Lower lobe of right lung (tissue), 2 donors: ENCODE measurements around the gene CSKMT. TPM values are rescaled to one million over a fixed set of nuclear protein-coding genes. Genes with fewer than 3 reads are reported as not detected.
A peak's percentile ranks its signal among the peaks of the same experiment; 100 is the strongest.
"Not testable (repeated sequence)": the region's sequence is repeated elsewhere in the genome, so short reads cannot be mapped to it uniquely, and the experiment has no call there.

Source experiments
- ATAC-seq, 2 donors: fragments of 200-7000 bp; cut with Tn5 transposase; one replicate each; pipeline ENCODE4 v1.9.1; 2020 to 2022; ENCODE audit warnings: mild to moderate bottlenecking in 2 of 2, moderate library complexity in 2 of 2
- DNase-seq: peaks from one replicate; pipeline ENCODE4 v3.0.0-alpha.2; 2020
- H3K27ac ChIP-seq: fragments of 200-600 bp; one replicate; pipeline ENCODE4 v1.8.0; 2022
- H3K27me3 ChIP-seq: fragments of 200-600 bp; one replicate; pipeline ENCODE4 v1.8.0; 2022; ENCODE audit warnings: low read depth
- H3K36me3 ChIP-seq: fragments of 200-600 bp; one replicate; pipeline ENCODE4 v1.8.0; 2022; ENCODE audit warnings: mild to moderate bottlenecking
- H3K4me1 ChIP-seq: fragments of 200-600 bp; one replicate; pipeline ENCODE4 v1.8.0; 2022
- H3K4me3 ChIP-seq: fragments of 200-600 bp; one replicate; pipeline ENCODE4 v1.8.0; 2022; ENCODE audit warnings: mild to moderate bottlenecking
- H3K9me3 ChIP-seq: fragments of 200-600 bp; one replicate; pipeline ENCODE4 v1.8.0; 2022
- intact Hi-C: fragments of 100-400 bp; cut with DNase I; formaldehyde crosslinking; loops from one replicate; pipeline ENCODE4 v1.11.0; 2022
- total RNA-seq: library from RNA; stranded (reverse); fragmentation: NEBNext Ultra II Directional; extraction: Animal tissue kit (Norgen Biotek cat#: 25700); gene quantifications from one replicate; pipeline ENCODE4 v1.2.1, GENCODE V29; 2021
- TF ChIP-seq, protein P1 (sequence below): fragments of 200-600 bp; IDR thresholded peaks from one replicate; pipeline ENCODE4 v1.8.0; 2022; ENCODE audit warnings: antibody characterized with exemption, mild to moderate bottlenecking
- donor health status: DM: no; HTN: yes; CAD: no; lungs with severe emphysema.

Gene CSKMT
- total RNA-seq, 1 donor from 2014 or later, result 12.1 TPM

DNA sequence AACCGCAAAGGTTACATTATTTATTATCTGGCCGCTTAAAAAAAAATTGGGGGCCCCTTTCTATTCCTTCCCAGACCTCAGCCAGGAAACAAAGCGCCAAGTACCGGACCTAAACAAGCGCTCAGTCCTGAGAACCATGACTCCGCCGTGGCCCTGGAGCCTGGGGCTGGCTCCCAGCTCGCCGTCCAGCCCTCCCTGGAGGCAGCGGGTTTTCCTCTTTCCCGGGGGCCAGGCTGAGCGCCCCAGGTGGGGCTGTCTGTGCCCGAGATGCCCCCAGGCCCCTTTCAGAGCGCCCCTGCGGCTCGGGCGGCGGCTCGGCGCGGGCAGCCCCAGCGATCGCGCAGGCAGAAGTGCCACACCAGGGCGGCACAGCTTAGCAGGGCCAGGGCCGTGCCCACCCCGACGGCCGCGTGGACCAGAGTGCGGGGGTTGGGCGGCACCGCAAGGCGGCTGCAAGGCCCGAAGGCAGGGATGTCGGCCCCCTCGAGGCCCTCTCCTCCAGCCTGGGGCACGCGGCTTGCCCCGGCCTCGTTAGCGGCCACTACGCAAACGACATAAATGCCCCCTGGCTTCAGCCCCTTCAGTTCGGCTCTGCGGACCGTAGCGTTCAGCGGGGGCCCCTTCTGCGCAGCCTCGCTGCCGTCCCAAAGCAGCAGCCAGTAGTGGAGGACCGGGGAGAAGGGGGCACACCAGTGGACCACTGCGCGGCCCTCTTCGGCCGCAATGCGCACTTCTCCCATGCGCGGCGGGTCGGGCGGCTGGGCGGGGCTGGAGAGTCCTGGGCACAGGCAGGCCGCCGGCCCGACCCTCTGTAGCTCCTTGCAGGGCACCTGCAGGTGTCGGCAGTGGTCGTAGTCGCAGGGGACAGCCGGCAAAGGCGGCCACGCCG, 22.6 kb downstream of the CSKMT start:
- Histone ChIP-seq H3K27ac (peak overlapping the region; percentile 24), H3K4me3 (peak overlapping the region; percentile 41), H3K4me1 (peaks cover 12% of the 10 kb centered on the region), H3K36me3 (peaks cover 30% of the 10 kb centered on the region), H3K27me3 (peaks cover 8% of the 10 kb centered on the region), H3K9me3 (no peaks in the 10 kb centered on the region)
- TF ChIP-seq, protein P1, sequence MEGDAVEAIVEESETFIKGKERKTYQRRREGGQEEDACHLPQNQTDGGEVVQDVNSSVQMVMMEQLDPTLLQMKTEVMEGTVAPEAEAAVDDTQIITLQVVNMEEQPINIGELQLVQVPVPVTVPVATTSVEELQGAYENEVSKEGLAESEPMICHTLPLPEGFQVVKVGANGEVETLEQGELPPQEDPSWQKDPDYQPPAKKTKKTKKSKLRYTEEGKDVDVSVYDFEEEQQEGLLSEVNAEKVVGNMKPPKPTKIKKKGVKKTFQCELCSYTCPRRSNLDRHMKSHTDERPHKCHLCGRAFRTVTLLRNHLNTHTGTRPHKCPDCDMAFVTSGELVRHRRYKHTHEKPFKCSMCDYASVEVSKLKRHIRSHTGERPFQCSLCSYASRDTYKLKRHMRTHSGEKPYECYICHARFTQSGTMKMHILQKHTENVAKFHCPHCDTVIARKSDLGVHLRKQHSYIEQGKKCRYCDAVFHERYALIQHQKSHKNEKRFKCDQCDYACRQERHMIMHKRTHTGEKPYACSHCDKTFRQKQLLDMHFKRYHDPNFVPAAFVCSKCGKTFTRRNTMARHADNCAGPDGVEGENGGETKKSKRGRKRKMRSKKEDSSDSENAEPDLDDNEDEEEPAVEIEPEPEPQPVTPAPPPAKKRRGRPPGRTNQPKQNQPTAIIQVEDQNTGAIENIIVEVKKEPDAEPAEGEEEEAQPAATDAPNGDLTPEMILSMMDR, result no peak
- intact Hi-C loops, result no loop called here
- ATAC-seq, result peak; percentile 50 to 67
- DNase-seq, result no peak

DNA sequence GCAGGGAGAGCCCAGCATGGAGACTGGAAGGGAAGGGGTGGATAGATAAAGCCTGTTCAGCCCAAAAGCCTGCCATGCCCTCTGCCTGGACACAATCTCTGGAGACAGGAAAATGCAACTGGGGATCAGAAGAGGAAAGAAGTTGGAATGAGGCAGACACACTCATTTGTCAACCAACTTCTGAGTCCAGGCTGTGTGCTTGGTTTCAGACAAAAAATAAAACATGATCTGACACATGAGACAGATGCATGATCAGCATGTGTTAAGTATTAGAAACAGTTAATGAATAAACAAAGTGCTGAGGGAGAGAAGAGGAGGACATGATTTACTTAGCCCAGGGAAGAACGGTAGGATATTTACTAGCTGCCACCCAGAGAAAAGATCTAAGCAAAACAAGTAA, 23.4 kb downstream of the CSKMT start:
- H3K27ac ChIP-seq, result no peak overlapping the region
- peaks cover 8% of the 10 kb centered on the region for H3K27me3 ChIP-seq
- DNase-seq, result no peak
- TF ChIP-seq, protein P1, result no peak
- peaks cover 12% of the 10 kb centered on the region for H3K4me1 ChIP-seq
- intact Hi-C loops, result no loop called here
- peaks cover 38% of the 10 kb centered on the region for H3K36me3 ChIP-seq
- no peaks in the 10 kb centered on the region for H3K9me3 ChIP-seq
- ATAC-seq, result no peak
- peak overlapping the region; percentile 41 for H3K4me3 ChIP-seq

DNA sequence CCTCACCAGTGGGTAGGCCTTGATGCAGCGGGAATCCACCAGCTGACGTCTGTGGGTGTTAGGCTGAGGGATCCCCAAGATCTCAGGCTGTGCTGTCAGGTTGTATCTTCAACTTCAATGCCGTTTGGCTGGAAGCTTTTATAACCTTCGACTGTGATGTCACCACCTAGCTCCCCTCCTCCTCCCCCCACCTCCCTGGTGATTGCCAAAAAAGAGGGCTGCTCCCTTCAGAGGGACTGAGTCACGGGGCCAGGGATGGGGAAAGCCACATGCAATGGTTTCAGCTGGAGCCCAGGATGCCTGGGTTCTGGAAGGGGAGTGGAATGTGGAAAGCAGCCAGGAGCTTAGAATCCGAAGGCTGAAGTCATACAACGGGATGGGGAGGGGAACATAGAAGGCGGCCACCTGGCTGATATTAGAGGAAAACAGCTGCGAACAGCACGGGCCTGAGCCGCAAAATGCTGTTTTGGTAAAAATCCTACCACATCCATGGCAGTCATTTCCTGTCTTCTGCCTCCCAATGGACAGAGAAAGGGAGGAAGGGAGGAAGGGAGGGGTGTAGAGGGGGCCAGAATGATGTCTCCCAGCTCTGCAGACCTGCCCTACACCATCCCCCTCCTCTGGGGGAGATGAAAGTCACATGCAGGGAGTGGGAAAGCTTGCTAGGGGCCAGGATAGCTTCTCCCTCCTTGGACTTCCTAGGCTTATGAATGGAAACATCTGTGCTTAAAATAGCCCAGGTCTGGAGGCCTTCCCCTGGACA, 24.5 kb downstream of the CSKMT start, which contains the start of gene LRRN4CL:
LRRN4CL (minus strand) TSS at position 110 of the 763 bp plus-strand sequence. CDS start 1,022 bp downstream, outside the sequence.
- Histone ChIP-seq H3K9me3 (no peaks in the 10 kb centered on the region), H3K4me3 (peak within 1 kb of the TSS; percentile 41), H3K27me3 (peaks cover 8% of the 10 kb centered on the region), H3K27ac (peak within 1 kb of the TSS; percentile 36), H3K4me1 (peaks cover 12% of the 10 kb centered on the region), H3K36me3 (peaks cover 40% of the 10 kb centered on the region)
- intact Hi-C loops, result no loop called here
- DNase-seq (no peak), ATAC-seq (peak; percentile 46 to 48)
- TF ChIP-seq, protein P1, result no peak

DNA sequence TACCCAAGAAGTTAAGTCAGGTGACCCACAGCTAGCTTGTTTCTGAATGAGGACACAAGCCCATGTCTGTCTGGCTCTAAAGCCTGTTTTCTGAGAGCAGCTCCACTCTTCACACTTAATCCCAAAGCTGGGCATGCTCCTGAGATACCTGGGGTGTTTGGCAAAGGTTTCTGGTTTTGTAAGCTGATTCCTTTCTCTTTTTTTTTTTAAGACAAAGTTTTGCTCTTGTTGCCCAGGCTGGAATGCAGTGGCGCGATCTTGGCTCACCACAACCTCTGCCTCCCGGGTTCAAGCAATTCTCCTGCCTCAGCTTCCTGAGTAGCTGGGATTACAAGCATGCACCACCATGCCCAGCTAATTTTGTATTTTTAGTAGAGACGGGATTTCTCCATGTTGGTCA, 28.5 kb downstream of the CSKMT start:
- H3K9me3 ChIP-seq, ATAC-seq, H3K27me3 ChIP-seq, H3K4me3 ChIP-seq, intact Hi-C loops, H3K27ac ChIP-seq, DNase-seq, H3K4me1 ChIP-seq: not testable (repeated sequence)
- peaks cover 40% of the 10 kb centered on the region for H3K36me3 ChIP-seq

DNA sequence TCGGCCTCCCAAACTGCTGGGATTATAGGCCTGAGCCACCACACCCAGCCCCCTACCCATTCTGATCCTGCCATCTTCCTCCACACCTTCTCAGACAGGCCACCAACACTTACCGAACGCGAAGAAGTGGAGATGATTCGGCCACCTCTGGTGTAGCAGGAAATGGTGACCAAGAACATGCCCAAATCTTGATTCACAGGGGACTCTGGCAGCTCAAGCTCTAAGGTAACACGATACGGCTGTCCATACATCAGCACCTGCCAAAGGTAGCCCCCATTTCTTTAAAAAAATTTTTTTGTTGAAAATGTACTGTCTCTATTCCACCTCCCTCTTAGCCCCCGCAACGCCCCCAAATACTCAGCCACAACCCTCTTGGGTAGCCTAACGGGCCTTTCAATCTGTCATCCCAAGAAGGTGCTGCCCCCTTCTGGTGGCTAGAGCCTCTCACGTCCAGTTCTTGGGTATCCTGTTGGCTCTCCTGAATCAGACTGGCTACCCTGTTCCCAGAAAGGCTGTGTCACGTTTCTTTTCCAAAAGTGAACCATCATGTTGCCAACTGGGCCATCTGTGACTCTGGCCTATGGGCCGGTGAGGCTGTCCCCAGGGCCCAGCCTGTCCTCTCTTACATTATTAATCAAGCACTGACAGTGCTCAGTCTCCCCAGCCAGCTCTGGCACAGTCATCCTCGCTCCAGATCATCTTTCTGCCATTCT, 29.5 kb downstream of the CSKMT start:
- DNase-seq, result peak; percentile 76
- H3K4me3 ChIP-seq, result no peak overlapping the region
- peaks cover 4% of the 10 kb centered on the region for H3K4me1 ChIP-seq
- no peak overlapping the region for H3K27ac ChIP-seq
- H3K36me3 ChIP-seq, result peaks cover 40% of the 10 kb centered on the region
- no peaks in the 10 kb centered on the region for H3K9me3 ChIP-seq
- TF ChIP-seq, protein P1, result peak; percentile 84
- H3K27me3 ChIP-seq, result no peaks in the 10 kb centered on the region
- peak; percentile 88 for ATAC-seq
- intact Hi-C loops, result no loop called here
